Caki2 (cell line): Measurements from ENCODE around the gene UBAP2. TPM values are rescaled to one million over a fixed set of nuclear protein-coding genes. Genes with fewer than 3 reads are reported as not detected.

ENCODE experiments used
- DNase-seq: peaks from one replicate; pipeline ENCODE4 v3.0.0-alpha.2; 2015; ENCODE audit warnings: low read depth
- in situ Hi-C: cut with HindIII; loops from 2 replicates; pipeline ENCODE4 v1.10.0; 2016; ENCODE audit warnings: low sequenced_read_pairs, low pct_unique_long_range_greater_than_20kb, mixed read lengths
- total RNA-seq: library from RNA; depleted of rRNA; stranded (reverse); fragments of >200 nt; shearing (Covaris generic); gene quantifications from 2 replicates; pipeline ENCODE4 v1.2.3, GENCODE V29; 2014; ENCODE audit warnings: low replicate concordance

Gene UBAP2
- total RNA-seq, 1 experiment from 2014 or later = 31.0 TPM

DNA sequence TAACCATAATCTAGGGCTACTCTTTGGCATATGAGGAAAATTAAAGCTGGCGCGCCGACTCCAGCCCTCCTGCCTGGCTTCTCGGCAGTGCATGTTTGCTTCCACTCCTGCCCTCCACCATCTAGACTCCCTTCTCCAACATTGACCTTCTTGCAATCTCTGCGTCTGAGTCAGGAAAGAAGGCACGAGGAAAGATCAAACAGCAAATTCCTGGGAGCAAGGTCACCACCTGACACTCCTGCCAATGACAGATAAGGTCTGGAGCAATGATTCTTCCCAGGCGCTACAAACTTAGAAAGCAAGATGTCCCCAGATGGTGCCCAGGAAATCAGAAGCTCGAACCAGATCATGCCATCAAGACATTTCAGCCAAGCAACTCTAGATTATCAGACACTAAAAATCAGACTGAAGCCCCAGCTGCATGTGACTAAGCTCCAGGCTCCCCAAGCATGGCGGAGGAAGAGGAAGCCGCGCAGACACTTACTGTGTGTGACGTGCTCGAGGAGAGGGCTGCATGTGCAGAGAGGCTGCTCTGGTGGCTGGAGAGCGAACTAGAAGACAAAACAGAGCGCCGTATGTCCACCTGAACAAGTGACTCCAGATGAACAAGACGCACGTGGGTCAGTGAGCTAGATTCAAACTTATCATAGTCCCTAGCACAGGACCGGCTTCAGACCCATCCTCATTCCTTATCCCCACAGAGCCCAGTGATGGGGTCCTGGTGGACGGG lies 116.4 kb downstream of the UBAP2 start:
- DNase-seq = no peak
- in situ Hi-C loops = no loop called here

GRCh38 chr9:33931326-33931725 lies 117.4 kb downstream of the UBAP2 start:
- in situ Hi-C loops = no loop called here
- DNase-seq = no peak

- no peak for DNase-seq
- in situ Hi-C loops = no loop called here
Measured at GRCh38 chr9:33927694-33928093, 121.0 kb downstream of the UBAP2 start.

DNA sequence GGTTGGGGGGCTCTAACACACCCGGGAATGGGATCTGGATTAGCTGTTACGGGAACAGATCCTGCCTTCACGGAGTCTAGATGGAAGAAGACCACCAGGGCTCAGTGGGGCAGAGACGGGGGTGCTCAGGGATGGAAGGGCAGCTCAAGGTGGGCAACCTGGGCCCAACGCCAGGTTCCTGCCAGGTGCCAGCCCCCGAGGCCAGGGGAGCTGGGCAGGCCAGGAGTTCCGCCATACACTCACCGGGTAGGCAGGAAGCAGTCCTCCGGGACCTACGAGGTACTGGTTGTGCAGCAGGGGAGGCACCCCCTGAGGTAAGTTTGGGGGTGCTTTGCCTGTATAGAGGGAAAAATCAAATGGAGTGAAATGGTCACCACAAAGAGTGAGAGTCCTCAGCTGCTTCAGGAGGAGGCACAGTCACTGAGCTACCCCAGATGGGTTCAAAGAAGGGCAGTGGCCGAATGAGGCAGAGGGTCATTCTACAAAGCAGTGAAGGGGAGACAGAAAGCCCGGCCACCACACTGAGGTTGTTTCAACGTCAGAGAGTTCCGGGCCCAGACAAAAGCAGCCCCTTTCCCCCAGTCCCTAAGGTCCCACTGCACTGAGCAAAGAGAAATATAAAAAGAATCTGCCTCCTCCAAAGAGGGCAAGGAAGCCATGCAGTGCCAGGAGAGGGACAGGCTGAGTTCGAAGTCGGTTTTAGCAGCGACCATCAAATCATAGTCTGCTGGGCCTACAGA lies 121.8 kb downstream of the UBAP2 start:
- in situ Hi-C loops = no loop called here
- no peak for DNase-seq

DNA sequence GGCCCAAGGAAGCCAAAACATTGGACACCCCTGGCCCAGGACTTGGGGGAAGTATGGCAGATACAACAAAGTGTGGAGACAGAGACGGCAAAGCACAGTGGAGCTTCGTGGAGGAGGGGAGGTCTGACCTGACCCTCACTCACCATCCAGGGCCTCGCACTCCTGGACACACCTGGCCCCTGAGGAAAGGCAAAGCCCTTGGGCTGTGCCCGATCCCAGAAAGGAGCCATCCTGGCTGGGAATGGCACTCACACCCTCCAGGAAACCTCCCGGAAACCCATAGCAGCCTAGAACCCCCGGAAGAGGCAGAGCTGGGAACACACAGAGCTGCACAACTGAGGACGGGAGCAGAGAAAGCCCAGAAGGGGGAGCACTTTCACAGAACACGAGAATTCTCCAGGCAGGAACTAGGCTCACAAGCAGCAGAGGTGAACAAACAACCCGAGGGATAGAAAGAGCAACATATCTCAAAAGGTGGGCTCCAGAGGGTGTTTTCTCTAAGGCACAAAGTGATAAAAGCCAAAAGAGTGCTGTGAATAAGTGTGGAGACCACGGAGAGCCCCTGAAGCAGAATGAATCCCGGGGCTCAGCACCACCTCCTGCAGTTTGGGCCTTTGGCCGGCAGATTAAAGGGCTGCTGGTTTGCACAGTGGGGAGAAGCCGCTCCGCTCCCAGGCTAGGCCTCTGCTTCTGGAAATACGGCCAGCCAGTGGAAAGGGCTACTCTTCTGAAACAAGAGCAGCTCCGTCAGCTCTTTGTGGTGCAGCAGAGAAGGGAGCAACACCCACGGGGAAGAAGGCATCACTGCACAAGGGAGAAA lies 123.5 kb downstream of the UBAP2 start:
- no peak for DNase-seq

GRCh38 chr9:33923998-33924701 lies 124.5 kb downstream of the UBAP2 start:
- no peak for DNase-seq
- in situ Hi-C loops = no loop called here

More for the DNA sequence above, 123.5 kb downstream of the UBAP2 start:
- in situ Hi-C loops = no loop called here

- in situ Hi-C loops = no loop called here
Measured at GRCh38 chr9:33923079-33923478, 125.6 kb downstream of the UBAP2 start.

GRCh38 chr9:33921967-33922895 lies 126.5 kb downstream of the UBAP2 start:
- in situ Hi-C loops = no loop called here
- no peak for DNase-seq

More at GRCh38 chr9:33923079-33923478, 125.6 kb downstream of the UBAP2 start:
- no peak for DNase-seq

DNA sequence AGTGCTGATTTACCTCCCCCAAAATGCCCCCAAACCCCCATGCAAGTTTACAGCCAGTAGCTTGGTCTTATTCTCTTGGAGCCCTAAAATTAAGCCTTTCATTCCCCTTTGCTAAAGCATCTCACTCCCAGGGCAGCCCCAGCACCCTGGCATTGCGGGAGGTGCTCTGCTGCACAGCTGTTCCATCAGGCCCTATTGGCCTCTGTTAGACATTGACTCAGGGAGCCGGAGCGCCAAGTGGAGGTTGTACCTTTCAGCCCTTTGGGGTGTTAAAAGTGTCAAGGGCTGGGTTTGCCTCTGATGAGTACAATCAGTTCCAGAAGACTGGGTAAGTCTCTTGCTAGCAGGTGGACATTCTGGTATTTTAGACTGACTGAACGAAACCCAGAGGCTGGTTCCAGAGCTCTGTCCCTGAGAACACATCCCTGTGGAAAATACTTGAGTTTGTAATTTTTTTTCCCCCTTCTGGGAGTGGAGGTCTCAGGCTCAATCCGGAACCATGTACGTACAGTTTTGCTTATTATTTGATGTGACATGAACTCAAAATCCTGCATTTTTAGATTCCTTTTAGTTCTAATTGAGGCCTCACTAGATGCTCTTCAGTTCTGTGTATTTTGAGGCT lies 129.3 kb downstream of the UBAP2 start:
- in situ Hi-C loops = no loop called here
- no peak for DNase-seq

GRCh38 chr9:33917036-33917435 lies 131.7 kb downstream of the UBAP2 start:
- no peak for DNase-seq
- in situ Hi-C loops = no loop called here

GRCh38 chr9:33914887-33915628 lies 133.6 kb downstream of the UBAP2 start:
- in situ Hi-C loops = no loop called here
- no peak for DNase-seq

DNA sequence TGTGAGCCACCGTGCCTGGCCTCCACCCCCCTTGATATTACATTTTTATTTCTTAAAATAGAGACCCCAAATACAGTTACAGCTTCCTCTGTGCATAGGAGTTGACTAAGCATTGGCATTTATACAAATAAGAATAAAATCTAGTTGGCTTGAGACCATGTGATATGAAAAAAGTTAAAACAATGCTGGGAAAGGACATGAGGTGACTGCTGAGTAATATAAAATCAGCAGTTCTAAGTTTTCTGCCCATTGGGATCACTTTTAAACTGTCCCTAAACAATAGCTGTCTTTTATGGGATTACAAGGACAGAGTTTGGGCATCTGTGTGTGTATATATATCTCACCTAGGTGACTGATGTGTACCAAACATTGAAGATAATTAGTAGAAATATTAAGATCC lies 135.1 kb downstream of the UBAP2 start:
- DNase-seq = no peak
- in situ Hi-C loops = no loop called here

GRCh38 chr9:33908749-33909148 lies 139.9 kb downstream of the UBAP2 start:
- in situ Hi-C loops = no loop called here
- DNase-seq = no peak

- in situ Hi-C loops = no loop called here
- DNase-seq = no peak
Measured at GRCh38 chr9:33908114-33908513, 140.6 kb downstream of the UBAP2 start.

DNA sequence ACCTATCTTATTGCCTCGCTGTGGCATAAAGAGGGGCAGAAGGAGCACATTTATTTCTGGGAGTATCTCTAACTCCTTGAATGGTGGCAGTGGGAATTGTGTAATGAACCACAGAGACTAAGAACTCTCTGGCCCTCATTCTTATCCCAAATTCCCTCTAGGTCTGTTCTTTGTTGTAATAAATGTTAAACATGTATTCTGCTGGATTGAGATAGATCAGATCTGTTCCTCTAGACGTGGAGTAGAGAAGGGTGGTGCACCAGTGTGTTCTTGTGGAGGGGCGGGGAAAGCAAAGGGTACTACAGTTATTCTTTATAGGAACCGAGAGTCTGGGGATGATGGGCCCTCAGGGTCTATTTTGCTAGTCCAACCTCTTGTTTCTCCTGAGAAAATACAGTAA lies 141.3 kb downstream of the UBAP2 start:
- no peak for DNase-seq
- in situ Hi-C loops = no loop called here

- in situ Hi-C loops = no loop called here
Measured at GRCh38 chr9:33906769-33907168, 141.9 kb downstream of the UBAP2 start.

More at GRCh38 chr9:33906769-33907168, 141.9 kb downstream of the UBAP2 start:
- no peak for DNase-seq
